ENCODE measurements around the gene RPL35. TPM values are rescaled to one million over a fixed set of nuclear protein-coding genes. Genes with fewer than 3 reads are reported as not detected.

The RPL35 gene
- polyA plus RNA-seq, 3 donors from 2014 or later: 774 to 2,756 (median 1,213) TPM

GRCh38 chr9:124869986-124870560, 8.3 kb upstream of the RPL35 start:
- H3K4me1 Mint-ChIP-seq: peaks cover 67 to 76% of the 10 kb centered on the region in 2 donors

GRCh38 chr9:124869466-124869985, 7.8 kb upstream of the RPL35 start:
- Mint-ChIP-seq H3K4me3 (peak overlapping the region; percentile 92 to 96 (median 94)), H3K4me1 (peaks cover 61 to 70% of the 10 kb centered on the region in 2 donors)

More at GRCh38 chr9:124869986-124870560, 8.3 kb upstream of the RPL35 start:
- H3K36me3 Mint-ChIP-seq: peaks cover 0 to 19% (median 3%) of the 10 kb centered on the region in 3 donors
- H3K27me3 Mint-ChIP-seq (ENCODE audit: low read depth in 3 of 3): peaks cover 21 to 43% (median 29%) of the 10 kb centered on the region in 3 donors
- H3K9me3 Mint-ChIP-seq: no peaks in the 10 kb centered on the region
- peak; percentile 90 to 92 (median 92) for DNase-seq
- peak overlapping the region; percentile 97 to 98 (median 98) for H3K27ac Mint-ChIP-seq
- peak overlapping the region; percentile 92 to 96 (median 94) for H3K4me3 Mint-ChIP-seq

GRCh38 chr9:124868511-124869465, 7.0 kb upstream of the RPL35 start:
- Mint-ChIP-seq H3K36me3 (peaks cover 0 to 9% (median 3%) of the 10 kb centered on the region in 3 donors), H3K4me3 (peak overlapping the region; percentile 92 to 96 (median 94)), H3K27ac (peak overlapping the region; percentile 97 to 98 (median 98)), H3K27me3 (ENCODE audit: low read depth in 3 of 3) (peaks cover 21 to 43% (median 28%) of the 10 kb centered on the region in 3 donors), H3K9me3 (no peaks in the 10 kb centered on the region), H3K4me1 (peaks cover 54 to 63% of the 10 kb centered on the region in 2 donors)
- DNase-seq: peak; percentile 92 to 93 (median 93)

More at GRCh38 chr9:124869466-124869985, 7.8 kb upstream of the RPL35 start:
- Mint-ChIP-seq H3K36me3 (peaks cover 0 to 13% (median 3%) of the 10 kb centered on the region in 3 donors), H3K9me3 (no peaks in the 10 kb centered on the region), H3K27ac (peak overlapping the region; percentile 97 to 98 (median 98)), H3K27me3 (ENCODE audit: low read depth in 3 of 3) (peaks cover 21 to 43% (median 28%) of the 10 kb centered on the region in 3 donors)
- DNase-seq: no peak

- Mint-ChIP-seq H3K36me3 (peaks cover 5 to 15% (median 12%) of the 10 kb centered on the region in 3 donors), H3K4me1 (peaks cover 49 to 61% of the 10 kb centered on the region in 2 donors), H3K27me3 (ENCODE audit: low read depth in 3 of 3) (peaks cover 6 to 8% (median 7%) of the 10 kb centered on the region in 3 donors), H3K9me3 (no peaks in the 10 kb centered on the region), H3K27ac (peak overlapping the region in 5 of 6 donors; percentile 41 to 80 (median 46)), H3K4me3 (peak overlapping the region; percentile 48 to 73 (median 55))
- DNase-seq: no peak
These were observed 1.7 kb upstream of the RPL35 start for GRCh38 chr9:124863371-124863871.

- Mint-ChIP-seq H3K9me3 (no peaks in the 10 kb centered on the region), H3K36me3 (peaks cover 5 to 19% (median 12%) of the 10 kb centered on the region in 3 donors), H3K4me3 (peak overlapping the region; percentile 94 to 97 (median 95)), H3K27ac (peak overlapping the region; percentile 89 to 96 (median 92)), H3K27me3 (ENCODE audit: low read depth in 3 of 3) (peaks cover 2 to 4% (median 4%) of the 10 kb centered on the region in 3 donors), H3K4me1 (peaks cover 37 to 42% of the 10 kb centered on the region in 2 donors)
- DNase-seq: no peak
These were observed 995 bp downstream of the RPL35 start for GRCh38 chr9:124860582-124861341.

- no peak for DNase-seq
- H3K27ac Mint-ChIP-seq: peak overlapping the region; percentile 89 to 96 (median 92)
These were observed 1.8 kb downstream of the RPL35 start for GRCh38 chr9:124859803-124860581.

GRCh38 chr9:124858330-124859046, 3.3 kb downstream of the RPL35 start:
- Mint-ChIP-seq H3K4me1 (peaks cover 36 to 39% of the 10 kb centered on the region in 2 donors), H3K36me3 (peaks cover 5 to 19% (median 12%) of the 10 kb centered on the region in 3 donors), H3K4me3 (no peak overlapping the region), H3K9me3 (no peaks in the 10 kb centered on the region), H3K27ac (peak overlapping the region in 2 of 6 donors; percentile 34 to 61), H3K27me3 (ENCODE audit: low read depth in 3 of 3) (peaks cover 2 to 6% (median 4%) of the 10 kb centered on the region in 3 donors)
- DNase-seq: no peak

More at GRCh38 chr9:124859803-124860581, 1.8 kb downstream of the RPL35 start:
- H3K9me3 Mint-ChIP-seq: no peaks in the 10 kb centered on the region
- H3K36me3 Mint-ChIP-seq: peaks cover 5 to 19% (median 12%) of the 10 kb centered on the region in 3 donors
- H3K4me1 Mint-ChIP-seq: peaks cover 37 to 42% of the 10 kb centered on the region in 2 donors
- H3K27me3 Mint-ChIP-seq (ENCODE audit: low read depth in 3 of 3): peaks cover 2 to 4% (median 4%) of the 10 kb centered on the region in 3 donors
- peak overlapping the region; percentile 94 to 97 (median 95) for H3K4me3 Mint-ChIP-seq

GRCh38 chr9:124857533-124858162, 4.1 kb downstream of the RPL35 start:
- H3K4me3 Mint-ChIP-seq: peak overlapping the region in 1 of 5 donors; percentile 27
- peak overlapping the region in 1 of 6 donors; percentile 36 for H3K27ac Mint-ChIP-seq
- H3K9me3 Mint-ChIP-seq: no peaks in the 10 kb centered on the region
- H3K27me3 Mint-ChIP-seq (ENCODE audit: low read depth in 3 of 3): peaks cover 6 to 9% (median 7%) of the 10 kb centered on the region in 3 donors
- peaks cover 40 to 42% of the 10 kb centered on the region in 2 donors for H3K4me1 Mint-ChIP-seq
- DNase-seq: no peak
- H3K36me3 Mint-ChIP-seq: peaks cover 5 to 19% (median 12%) of the 10 kb centered on the region in 3 donors

GRCh38 chr9:124855944-124856765, 5.6 kb downstream of the RPL35 start:
- no peaks in the 10 kb centered on the region for H3K9me3 Mint-ChIP-seq
- DNase-seq: no peak
- peaks cover 4 to 8% (median 4%) of the 10 kb centered on the region in 3 donors for H3K27me3 Mint-ChIP-seq (ENCODE audit: low read depth in 3 of 3)
- no peak overlapping the region for H3K4me3 Mint-ChIP-seq
- H3K27ac Mint-ChIP-seq: no peak overlapping the region
- peaks cover 38 to 41% of the 10 kb centered on the region in 2 donors for H3K4me1 Mint-ChIP-seq
- H3K36me3 Mint-ChIP-seq: peaks cover 5 to 17% (median 12%) of the 10 kb centered on the region in 3 donors

- Mint-ChIP-seq H3K27ac (peak overlapping the region in 2 of 6 donors; percentile 69 to 90), H3K36me3 (peaks cover 5 to 16% (median 12%) of the 10 kb centered on the region in 3 donors), H3K27me3 (ENCODE audit: low read depth in 3 of 3) (peaks cover 4 to 8% (median 6%) of the 10 kb centered on the region in 3 donors), H3K9me3 (no peaks in the 10 kb centered on the region), H3K4me3 (no peak overlapping the region), H3K4me1 (peaks cover 35 to 36% of the 10 kb centered on the region in 2 donors)
- no peak for DNase-seq
These were observed 6.2 kb downstream of the RPL35 start for GRCh38 chr9:124855566-124855943.

Measured in immature natural killer cell (primary cell).